Hepatocyte (in vitro differentiated cells): ENCODE data around the gene TRIOBP. TPM values are rescaled to one million over a fixed set of nuclear protein-coding genes. Genes with fewer than 3 reads are reported as not detected.

Experiments
- DNase-seq: peaks from one replicate; pipeline ENCODE4 v3.0.0-alpha.2; 2016; ENCODE audit warnings: low spot score
- H2AFZ ChIP-seq: fragments of 200-600 bp; sonication (generic); 2 replicates; pipeline ENCODE4 v1.6.0; 2016; ENCODE audit warnings: antibody characterized with exemption, mild to moderate bottlenecking
- H3K27ac ChIP-seq: fragments of 200-600 bp; sonication (generic); 2 replicates; pipeline ENCODE4 v1.5.1; 2016; ENCODE audit warnings: mild to moderate bottlenecking
- H3K27me3 ChIP-seq: fragments of 200-600 bp; sonication (generic); 2 replicates; pipeline ENCODE4 v1.6.1; 2016
- H3K36me3 ChIP-seq: fragments of 200-600 bp; sonication (generic); replicated peaks from 2 replicates; pipeline ENCODE4 v1.5.1; 2016; ENCODE audit warnings: low read depth; ENCODE audit not compliant: insufficient read depth
- H3K4me1 ChIP-seq: fragments of 200-600 bp; sonication (generic); 2 replicates; pipeline ENCODE4 v1.5.1; 2016; ENCODE audit warnings: mild to moderate bottlenecking, moderate library complexity; ENCODE audit not compliant: insufficient read depth
- H3K4me2 ChIP-seq: fragments of 200-600 bp; sonication (generic); 2 replicates; pipeline ENCODE4 v1.6.0; 2016
- H3K4me3 ChIP-seq: fragments of 200-600 bp; sonication (generic); 2 replicates; pipeline ENCODE4 v1.5.1; 2016; ENCODE audit warnings: mild to moderate bottlenecking
- H3K79me2 ChIP-seq: fragments of 200-600 bp; sonication (generic); 2 replicates; pipeline ENCODE4 v1.6.0; 2017; ENCODE audit warnings: mild to moderate bottlenecking
- H3K9me2 ChIP-seq: fragments of 200-600 bp; sonication (generic); replicated peaks from 2 replicates; pipeline ENCODE4 v1.6.0; 2017; ENCODE audit warnings: mild to moderate bottlenecking; ENCODE audit not compliant: insufficient read depth
- H3K9me3 ChIP-seq: fragments of 200-600 bp; sonication (generic); 2 replicates; pipeline ENCODE4 v1.5.1; 2016; ENCODE audit warnings: low read depth, mild to moderate bottlenecking
- H4K20me1 ChIP-seq: fragments of 200-600 bp; sonication (generic); 2 replicates; pipeline ENCODE4 v1.6.0; 2016; ENCODE audit warnings: mild to moderate bottlenecking; ENCODE audit not compliant: insufficient read depth, poor library complexity, severe bottlenecking
- EZH2 ChIP-seq: fragments of 200-600 bp; sonication (generic); IDR thresholded peaks from 2 replicates; pipeline ENCODE4 v1.6.1; 2016; ENCODE audit warnings: antibody characterized with exemption, mild to moderate bottlenecking, borderline replicate concordance
- EZH2phosphoT487 ChIP-seq: fragments of 200-600 bp; sonication (generic); IDR thresholded peaks from one replicate; pipeline ENCODE4 v1.6.1; 2018; ENCODE audit warnings: antibody characterized with exemption, mild to moderate bottlenecking, low read depth, moderate library complexity; ENCODE audit not compliant: unreplicated experiment, severe bottlenecking
- WGBS: methylation state at CpG from one replicate; pipeline ENCODE4 v1.1.6; 2016; ENCODE audit warnings: low lambda C conversion rate; ENCODE audit errors: missing lambda C conversion rate; 5-methylcytosine and 5-hydroxymethylcytosine counted together
- polyA plus RNA-seq: library from polyadenylated mRNA; unstranded; fragments of >200 nt; fragmentation: Nextera tagmentation; extraction: Ambion mirVana; gene quantifications from 2 replicates; pipeline ENCODE4 v1.2.1, GENCODE V29; 2016
- total RNA-seq: library from RNA; depleted of rRNA; stranded (reverse); fragments of >200 nt; gene quantifications from 2 replicates; pipeline ENCODE4 v1.2.3, GENCODE V29; 2014
- TF ChIP-seq, protein P1 (sequence below): fragments of 200-600 bp; sonication (generic); IDR thresholded peaks from 2 replicates; pipeline ENCODE4 v1.5.1; 2016; ENCODE audit warnings: antibody characterized with exemption, mild to moderate bottlenecking; ENCODE audit not compliant: poor library complexity

The TRIOBP gene
- total and polyA plus RNA-seq, 2 experiments from 2014 or later = 57.2 to 96.1 TPM

DNA sequence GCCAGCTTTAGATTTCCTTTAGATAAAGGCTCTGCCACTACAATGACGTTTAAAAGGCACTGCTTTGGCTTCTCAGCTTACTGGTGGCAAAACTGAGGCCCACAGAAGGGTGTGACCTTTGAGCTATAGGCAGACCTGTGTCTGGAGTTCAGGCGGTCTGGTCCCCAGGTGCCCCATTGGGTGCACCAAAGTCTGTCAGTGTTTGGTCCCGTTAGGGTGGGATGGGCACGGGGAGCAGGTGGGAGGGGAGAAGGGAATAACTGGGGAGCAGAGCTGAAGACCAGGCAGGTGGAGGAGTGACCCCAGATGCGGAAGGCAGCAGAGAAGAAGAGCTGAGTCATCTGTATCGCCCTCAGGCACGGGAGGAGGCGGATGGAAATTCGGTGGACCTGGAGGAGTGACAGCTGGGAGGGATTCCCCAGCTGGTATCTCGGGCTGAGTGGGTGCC lies 65.6 kb downstream of the TRIOBP start:
- DNase-seq = no peak
- H3K79me2 ChIP-seq = peaks cover 2% of the 10 kb centered on the region
- no peaks in the 10 kb centered on the region for H3K9me2 ChIP-seq
- no peaks in the 10 kb centered on the region for H3K4me1 ChIP-seq
- no peaks in the 10 kb centered on the region for H4K20me1 ChIP-seq
- H3K9me3 ChIP-seq = no peaks in the 10 kb centered on the region
- WGBS = 75% methylated on average over 10 of the region's 10 CpGs
- TF ChIP-seq, protein P1, sequence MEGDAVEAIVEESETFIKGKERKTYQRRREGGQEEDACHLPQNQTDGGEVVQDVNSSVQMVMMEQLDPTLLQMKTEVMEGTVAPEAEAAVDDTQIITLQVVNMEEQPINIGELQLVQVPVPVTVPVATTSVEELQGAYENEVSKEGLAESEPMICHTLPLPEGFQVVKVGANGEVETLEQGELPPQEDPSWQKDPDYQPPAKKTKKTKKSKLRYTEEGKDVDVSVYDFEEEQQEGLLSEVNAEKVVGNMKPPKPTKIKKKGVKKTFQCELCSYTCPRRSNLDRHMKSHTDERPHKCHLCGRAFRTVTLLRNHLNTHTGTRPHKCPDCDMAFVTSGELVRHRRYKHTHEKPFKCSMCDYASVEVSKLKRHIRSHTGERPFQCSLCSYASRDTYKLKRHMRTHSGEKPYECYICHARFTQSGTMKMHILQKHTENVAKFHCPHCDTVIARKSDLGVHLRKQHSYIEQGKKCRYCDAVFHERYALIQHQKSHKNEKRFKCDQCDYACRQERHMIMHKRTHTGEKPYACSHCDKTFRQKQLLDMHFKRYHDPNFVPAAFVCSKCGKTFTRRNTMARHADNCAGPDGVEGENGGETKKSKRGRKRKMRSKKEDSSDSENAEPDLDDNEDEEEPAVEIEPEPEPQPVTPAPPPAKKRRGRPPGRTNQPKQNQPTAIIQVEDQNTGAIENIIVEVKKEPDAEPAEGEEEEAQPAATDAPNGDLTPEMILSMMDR = no peak
- TF ChIP-seq EZH2phosphoT487 (no peak), EZH2 (no peak)
- no peak overlapping the region for H3K4me3 ChIP-seq
- no peak overlapping the region for H2AFZ ChIP-seq
- H3K27me3 ChIP-seq = no peaks in the 10 kb centered on the region
- H3K36me3 ChIP-seq = no peaks in the 10 kb centered on the region
- H3K4me2 ChIP-seq = no peak overlapping the region
- H3K27ac ChIP-seq = no peak overlapping the region

DNA sequence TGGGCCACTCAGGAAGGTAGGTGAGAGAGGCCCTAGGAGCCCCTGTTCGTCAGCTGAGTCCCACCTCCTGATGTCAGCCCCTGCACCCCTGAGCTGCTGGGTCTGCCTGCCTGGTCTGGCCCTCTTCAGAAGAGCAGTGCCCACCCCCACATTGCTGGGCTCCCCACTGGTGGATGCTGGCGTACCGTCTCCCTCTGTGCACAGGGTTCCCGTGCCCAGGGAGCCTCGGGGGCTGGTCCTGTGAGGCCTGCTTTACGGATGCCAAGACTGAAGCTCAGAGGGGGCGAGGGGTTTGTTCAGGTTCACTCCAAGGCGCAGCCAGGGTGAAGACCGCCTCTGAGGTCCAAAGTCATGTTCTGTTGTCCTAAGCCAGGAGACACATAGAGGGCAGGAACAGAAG lies 66.2 kb downstream of the TRIOBP start:
- no peaks in the 10 kb centered on the region for H3K9me2 ChIP-seq
- H3K4me3 ChIP-seq = no peak overlapping the region
- no peaks in the 10 kb centered on the region for H3K9me3 ChIP-seq
- H3K27me3 ChIP-seq = no peaks in the 10 kb centered on the region
- no peak overlapping the region for H3K4me2 ChIP-seq
- TF ChIP-seq EZH2phosphoT487 (no peak), EZH2 (no peak)
- TF ChIP-seq, protein P1 = no peak
- DNase-seq = no peak
- H4K20me1 ChIP-seq = no peaks in the 10 kb centered on the region
- no peaks in the 10 kb centered on the region for H3K4me1 ChIP-seq
- H2AFZ ChIP-seq = no peak overlapping the region
- H3K79me2 ChIP-seq = peaks cover 2% of the 10 kb centered on the region
- no peak overlapping the region for H3K27ac ChIP-seq
- 99% methylated on average over 9 of the region's 9 CpGs for WGBS
- H3K36me3 ChIP-seq = no peaks in the 10 kb centered on the region

DNA sequence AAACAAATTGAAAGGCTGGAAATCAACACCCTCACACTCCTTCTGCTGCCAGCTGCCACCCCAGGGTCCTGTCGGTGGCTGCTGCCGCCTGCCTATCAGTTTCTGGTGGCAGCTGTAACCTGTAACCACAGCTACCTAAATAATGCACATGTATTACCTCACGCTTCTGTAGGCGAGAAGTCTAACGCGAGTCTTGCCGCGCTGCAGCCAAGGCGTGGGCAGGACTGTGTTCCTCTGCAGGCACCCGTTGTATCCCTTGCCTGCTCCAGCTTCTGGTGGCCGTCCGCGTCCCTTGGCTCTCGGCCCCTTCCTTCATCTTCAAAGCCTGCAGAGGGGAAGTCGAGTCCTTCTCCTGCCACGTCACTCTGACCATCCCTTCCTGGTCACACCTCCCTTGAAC lies 66.8 kb downstream of the TRIOBP start:
- no peak overlapping the region for H3K27ac ChIP-seq
- no peaks in the 10 kb centered on the region for H3K4me1 ChIP-seq
- H3K36me3 ChIP-seq = no peaks in the 10 kb centered on the region
- no peak for DNase-seq
- no peaks in the 10 kb centered on the region for H3K9me3 ChIP-seq
- peaks cover 2% of the 10 kb centered on the region for H3K79me2 ChIP-seq
- H3K4me2 ChIP-seq = no peak overlapping the region
- no peak overlapping the region for H2AFZ ChIP-seq
- no peaks in the 10 kb centered on the region for H4K20me1 ChIP-seq
- no peaks in the 10 kb centered on the region for H3K9me2 ChIP-seq
- 96% methylated on average over 16 of the region's 16 CpGs for WGBS
- no peaks in the 10 kb centered on the region for H3K27me3 ChIP-seq
- H3K4me3 ChIP-seq = no peak overlapping the region
- TF ChIP-seq EZH2phosphoT487 = no peak
- TF ChIP-seq EZH2 = no peak
- TF ChIP-seq, protein P1 = no peak

DNA sequence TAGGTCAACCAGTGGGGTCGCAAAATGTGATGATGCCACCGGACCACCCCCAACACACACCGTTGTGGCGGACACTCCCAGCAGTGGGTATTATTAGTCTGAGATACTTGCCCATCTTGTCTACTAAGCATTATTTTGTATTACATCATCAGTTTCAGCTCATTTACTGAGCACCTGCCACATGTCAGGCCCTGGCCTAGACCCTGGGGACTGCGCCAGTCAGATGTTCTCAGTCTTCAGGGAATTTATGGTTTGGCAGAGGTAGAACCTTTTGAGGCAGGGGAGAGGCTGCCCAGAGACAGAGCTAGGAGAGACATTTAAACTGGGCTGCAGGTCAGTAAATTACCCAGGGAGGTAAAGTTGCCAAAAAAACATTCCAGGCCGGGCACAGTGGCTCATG lies 67.8 kb downstream of the TRIOBP start:
- TF ChIP-seq, protein P1 = no peak
- TF ChIP-seq EZH2 = no peak
- no peak for TF ChIP-seq EZH2phosphoT487
- peaks cover under 1% of the 10 kb centered on the region for H3K79me2 ChIP-seq
- H3K9me2 ChIP-seq = no peaks in the 10 kb centered on the region
- DNase-seq = no peak
- H3K36me3 ChIP-seq = no peaks in the 10 kb centered on the region
- no peak overlapping the region for H3K4me2 ChIP-seq
- no peaks in the 10 kb centered on the region for H3K9me3 ChIP-seq
- no peak overlapping the region for H3K4me3 ChIP-seq
- no peaks in the 10 kb centered on the region for H4K20me1 ChIP-seq
- 95% methylated on average over 6 of the region's 6 CpGs for WGBS
- no peak overlapping the region for H3K27ac ChIP-seq
- no peaks in the 10 kb centered on the region for H3K4me1 ChIP-seq
- no peak overlapping the region for H2AFZ ChIP-seq
- H3K27me3 ChIP-seq = no peaks in the 10 kb centered on the region
